IMR-90 (cell line): ENCODE measurements around the gene PLD5. TPM values are rescaled to one million over a fixed set of nuclear protein-coding genes. Genes with fewer than 3 reads are reported as not detected.

Source experiments
- ATAC-seq: fragments of 200-7000 bp; cut with Tn5 transposase; 2 replicates; pipeline ENCODE4 v1.9.1; 2020; ENCODE audit warnings: low read depth, mild to moderate bottlenecking, moderate library complexity
- BruUV-seq: library from RNA; stranded (reverse); fragments of 400-500 nt; replicated peaks from 2 replicates; lab custom pipeline; 2021; lab: Mats Ljungman, UMichigan
- CTCF ChIA-PET: fragments of 300-600 bp; formaldehyde crosslinking; extraction: SDS; loops from one replicate; lab custom pipeline; 2021; ENCODE audit warnings: antibody characterized with exemption; lab: Yijun Ruan, JAX
- POLR2A ChIA-PET: fragments of 300-600 bp; sonication (Branson Sonifier 250); formaldehyde crosslinking; loops from one replicate; lab custom pipeline; 2022; ENCODE audit warnings: antibody characterized with exemption; ENCODE audit not compliant: unreplicated experiment; lab: Charles Lee
- DNase-seq: peaks from one replicate; pipeline ENCODE4 v3.0.0; 2013
- H2AFZ ChIP-seq: replicated peaks from 2 replicates; pipeline ENCODE3; 2013; ENCODE audit warnings: low read length, mild to moderate bottlenecking; ENCODE audit not compliant: poor library complexity
- H2AK5ac ChIP-seq: 2 replicates; pipeline ENCODE4 v1.6.1; 2013; ENCODE audit warnings: low read depth, low read length, inconsistent platforms
- H2AK9ac ChIP-seq: replicated peaks from 2 replicates; pipeline ENCODE3; 2013; ENCODE audit warnings: mild to moderate bottlenecking, low read depth, low read length, moderate library complexity; ENCODE audit not compliant: poor library complexity
- H2BK120ac ChIP-seq: 2 replicates; pipeline ENCODE4 v1.6.1; 2013; ENCODE audit warnings: low read depth, low read length, inconsistent platforms
- H2BK15ac ChIP-seq: 3 replicates; pipeline ENCODE4 v1.6.1; 2013; ENCODE audit warnings: low read depth, low read length, inconsistent platforms
- H2BK20ac ChIP-seq: 2 replicates; pipeline ENCODE4 v1.6.1; 2013; ENCODE audit warnings: low read depth, mild to moderate bottlenecking, inconsistent platforms, low read length, moderate library complexity
- H2BK5ac ChIP-seq: 2 replicates; pipeline ENCODE4 v1.6.1; 2013; ENCODE audit warnings: mild to moderate bottlenecking, low read depth, low read length, inconsistent platforms; ENCODE audit not compliant: poor library complexity, severe bottlenecking
- H3K14ac ChIP-seq: replicated peaks from 2 replicates; pipeline ENCODE4 v1.6.1; 2013; ENCODE audit warnings: low read depth, low read length, inconsistent platforms
- H3K18ac ChIP-seq: 2 replicates; pipeline ENCODE4 v1.6.1; 2013; ENCODE audit warnings: low read depth, low read length, control low read depth
- H3K23ac ChIP-seq: 2 replicates; pipeline ENCODE4 v1.6.1; 2013; ENCODE audit warnings: low read depth, low read length, inconsistent platforms
- H3K27ac ChIP-seq: 2 replicates; pipeline ENCODE4 v1.5.1; 2013; ENCODE audit warnings: mild to moderate bottlenecking, control low read depth, low read length; ENCODE audit not compliant: insufficient read depth
- H3K27me3 ChIP-seq: 2 replicates; pipeline ENCODE4 v1.6.1; 2013; ENCODE audit warnings: low read length; ENCODE audit not compliant: control insufficient read depth, insufficient read depth
- H3K36me3 ChIP-seq: 2 replicates; pipeline ENCODE4 v1.6.1; 2013; ENCODE audit warnings: low read length, mixed read lengths; ENCODE audit not compliant: control insufficient read depth, insufficient read depth
- H3K4ac ChIP-seq: 2 replicates; pipeline ENCODE4 v1.6.1; 2013; ENCODE audit warnings: low read depth, low read length, inconsistent platforms
- H3K4me1 ChIP-seq: 2 replicates; pipeline ENCODE4 v1.6.1; 2013; ENCODE audit warnings: low read length, mixed read lengths; ENCODE audit not compliant: control insufficient read depth, insufficient read depth
- H3K4me2 ChIP-seq: 2 replicates; pipeline ENCODE4 v1.6.1; 2013; ENCODE audit warnings: low read depth, mild to moderate bottlenecking, control low read depth, low read length, moderate library complexity
- H3K4me3 ChIP-seq: 2 replicates; pipeline ENCODE4 v1.5.1; 2013; ENCODE audit warnings: low read depth, mild to moderate bottlenecking, control low read depth, low read length, moderate library complexity; ENCODE audit not compliant: insufficient read depth
- H3K56ac ChIP-seq: 2 replicates; pipeline ENCODE4 v1.6.1; 2013; ENCODE audit warnings: low read length, inconsistent platforms; ENCODE audit not compliant: insufficient read depth; ENCODE audit errors: extremely low read depth
- H3K79me1 ChIP-seq, 2 experiments: 2 replicates each; pipeline ENCODE4 v1.6.1; 2013; ENCODE audit warnings: low read length in 2 of 2, inconsistent platforms in 1 of 2, low read depth in 1 of 2
- H3K9ac ChIP-seq: 2 replicates; pipeline ENCODE4 v1.6.1; 2013; ENCODE audit warnings: low read depth, low read length, control low read depth
- H3K9me1 ChIP-seq: 2 replicates; pipeline ENCODE4 v1.6.1; 2013; ENCODE audit warnings: low read length, inconsistent platforms; ENCODE audit not compliant: insufficient read depth
- H3K9me3 ChIP-seq: 2 replicates; pipeline ENCODE4 v1.6.1; 2013; ENCODE audit warnings: low read length; ENCODE audit not compliant: control insufficient read depth, insufficient read depth
- H4K20me1 ChIP-seq: 2 replicates; pipeline ENCODE4 v1.6.1; 2013; ENCODE audit warnings: low read length, inconsistent platforms; ENCODE audit not compliant: insufficient read depth
- H4K5ac ChIP-seq: 2 replicates; pipeline ENCODE4 v1.6.1; 2013; ENCODE audit warnings: mild to moderate bottlenecking, low read depth, low read length, control low read depth
- H4K8ac ChIP-seq, 2 experiments: 2 replicates each; pipeline ENCODE4 v1.6.1; 2013; ENCODE audit warnings: low read depth in 2 of 2, low read length in 2 of 2, control low read depth in 1 of 2, inconsistent platforms in 1 of 2
- H4K91ac ChIP-seq: 2 replicates; pipeline ENCODE4 v1.6.1; 2013; ENCODE audit warnings: low read depth, low read length, inconsistent platforms; ENCODE audit not compliant: insufficient read depth
- BHLHE40 ChIP-seq: fragments of 150-350 bp; IDR thresholded peaks from 2 replicates; pipeline ENCODE4 v1.6.1; 2016; ENCODE audit warnings: mild to moderate bottlenecking, low read depth, low read length
- CEBPB ChIP-seq: IDR thresholded peaks from 2 replicates; pipeline ENCODE4 v1.6.1; 2012; ENCODE audit warnings: low read depth, low read length, improper control_type of control experiment
- CHD1 ChIP-seq: IDR thresholded peaks from 2 replicates; pipeline ENCODE4 v1.6.1; 2012; ENCODE audit warnings: low read depth, low read length, improper control_type of control experiment
- CTCF ChIP-seq: conservative IDR thresholded peaks from 2 replicates; pipeline ENCODE4 v1.5.1; 2012; ENCODE audit warnings: mild to moderate bottlenecking, low read depth, low read length, improper control_type of control experiment
- ELK1 ChIP-seq: fragments of 150-350 bp; IDR thresholded peaks from 2 replicates; pipeline ENCODE4 v1.6.1; 2016; ENCODE audit warnings: low read depth, mild to moderate bottlenecking, low read length, moderate library complexity, borderline replicate concordance
- FOS ChIP-seq: fragments of 150-350 bp; IDR thresholded peaks from 2 replicates; pipeline ENCODE4 v1.6.1; 2016; ENCODE audit warnings: low read depth, low read length
- MAFK ChIP-seq: IDR thresholded peaks from 2 replicates; pipeline ENCODE4 v1.6.1; 2012; ENCODE audit warnings: low read depth, low read length, improper control_type of control experiment
- MAZ ChIP-seq: IDR thresholded peaks from 2 replicates; pipeline ENCODE4 v1.6.1; 2012; ENCODE audit warnings: low read depth, mild to moderate bottlenecking, low read length, improper control_type of control experiment, moderate library complexity, borderline replicate concordance
- MXI1 ChIP-seq: IDR thresholded peaks from 2 replicates; pipeline ENCODE4 v1.6.1; 2012; ENCODE audit warnings: low read depth, mild to moderate bottlenecking, low read length, moderate library complexity, borderline replicate concordance
- NFE2L2 ChIP-seq: fragments of 150-350 bp; IDR thresholded peaks from 2 replicates; pipeline ENCODE4 v1.6.1; 2016; ENCODE audit warnings: low read depth, mild to moderate bottlenecking, low read length
- POLR2A ChIP-seq: IDR thresholded peaks from 2 replicates; pipeline ENCODE4 v1.6.1; 2012; ENCODE audit warnings: mild to moderate bottlenecking, low read depth, low read length
- RAD21 ChIP-seq: IDR thresholded peaks from 2 replicates; pipeline ENCODE4 v1.6.1; 2012; ENCODE audit warnings: low read length, improper control_type of control experiment
- RCOR1 ChIP-seq: IDR thresholded peaks from 2 replicates; pipeline ENCODE4 v1.6.1; 2012; ENCODE audit warnings: mild to moderate bottlenecking, low read length, improper control_type of control experiment; ENCODE audit not compliant: insufficient replicate concordance
- RFX5 ChIP-seq: IDR thresholded peaks from 2 replicates; pipeline ENCODE4 v1.8.0; 2012; ENCODE audit warnings: low read depth, mild to moderate bottlenecking, low read length, moderate library complexity
- SMC3 ChIP-seq: fragments of 150-350 bp; IDR thresholded peaks from 2 replicates; pipeline ENCODE4 v1.6.1; 2016; ENCODE audit warnings: low read depth, mild to moderate bottlenecking, antibody characterized with exemption, low read length, moderate library complexity
- USF2 ChIP-seq: fragments of 150-350 bp; IDR thresholded peaks from 2 replicates; pipeline ENCODE4 v1.6.1; 2017; ENCODE audit warnings: mild to moderate bottlenecking, antibody characterized with exemption, low read length, low read depth
- WGBS, 2 experiments: methylation state at CpG; one replicate each; pipeline versions ENCODE4 v1.1.5 to v1.1.7; 2013; ENCODE audit warnings: missing lambda C conversion rate in 2 of 2; ENCODE audit not compliant: insufficient read length in 1 of 2; ENCODE audit errors: extremely low coverage in 2 of 2; 5-methylcytosine and 5-hydroxymethylcytosine counted together
- dilution Hi-C: fragments of 300-500 bp; cut with HindIII; formaldehyde crosslinking; loops from one replicate; pipeline ENCODE4 v1.14.3; 2018; ENCODE audit warnings: low sequenced_read_pairs; ENCODE audit not compliant: unreplicated experiment
- in situ Hi-C: fragments of 300-500 bp; cut with MboI; formaldehyde crosslinking; loops from 3 replicates; pipeline ENCODE4 v1.14.3; 2019; ENCODE audit warnings: low sequenced_read_pairs, inconsistent platforms, mixed read lengths
- intact Hi-C: fragments of 100-400 bp; cut with micrococcal nuclease; formaldehyde crosslinking; loops from 2 replicates; pipeline ENCODE4 v1.10.0; 2022
- polyA plus RNA-seq, 3 experiments: library from polyadenylated mRNA; depleted of rRNA; stranded (reverse); fragments of >200 nt; gene quantifications; 2 replicates each; pipeline ENCODE4 v1.2.3, GENCODE V29; 2012; ENCODE audit warnings: low replicate concordance in 1 of 3
- total RNA-seq: library from RNA; depleted of rRNA; stranded (reverse); fragments of >200 nt; gene quantifications from 2 replicates; pipeline ENCODE4 v1.2.3, GENCODE V29; 2012

Gene PLD5
- total and polyA plus RNA-seq, 2 of the 4 experiments (the other 2 are of a cell fraction) = not detected

- H2BK5ac ChIP-seq = no peak overlapping the region
- no peak overlapping the region for H3K56ac ChIP-seq
- H3K9ac ChIP-seq = no peak overlapping the region
- dilution Hi-C loops = no loop called here
- no peak overlapping the region for H4K91ac ChIP-seq
- ChIA-PET POLR2A (no interaction called here), CTCF (no interaction called here)
- H2BK20ac ChIP-seq = no peak overlapping the region
- H4K8ac ChIP-seq = no peak overlapping the region
- no peaks in the 10 kb centered on the region for H3K9me1 ChIP-seq
- no peak overlapping the region for H3K14ac ChIP-seq
- no peak for TF ChIP-seq CEBPB
- no peak for TF ChIP-seq POLR2A
- no peak for TF ChIP-seq MAZ
- TF ChIP-seq ELK1 = no peak
- TF ChIP-seq RFX5 = no peak
- no peak for TF ChIP-seq NFE2L2
- no peak for TF ChIP-seq MXI1
- no peak for TF ChIP-seq FOS
- no peak for TF ChIP-seq CHD1
- TF ChIP-seq SMC3 = no peak
- no peak for TF ChIP-seq CTCF
- no peak for TF ChIP-seq USF2
- TF ChIP-seq RCOR1 = no peak
- no peak for TF ChIP-seq RAD21
- TF ChIP-seq MAFK = no peak
- TF ChIP-seq BHLHE40 = no peak
- no peaks in the 10 kb centered on the region for H3K79me1 ChIP-seq
- no peaks in the 10 kb centered on the region for H3K27me3 ChIP-seq
- in situ Hi-C loops = no loop called here
- H2AFZ ChIP-seq = no peak overlapping the region
- intact Hi-C loops = no loop called here
- no peak overlapping the region for H4K5ac ChIP-seq
- no peak overlapping the region for H2AK9ac ChIP-seq
- H3K4me3 ChIP-seq = no peak overlapping the region
- no peak overlapping the region for H3K18ac ChIP-seq
- H2AK5ac ChIP-seq = no peak overlapping the region
- H3K4ac ChIP-seq = no peak overlapping the region
- no peak for DNase-seq
- BruUV-seq = no TSS peak
- H3K4me1 ChIP-seq = no peaks in the 10 kb centered on the region
- no peak overlapping the region for H3K27ac ChIP-seq
- no peak overlapping the region for H2BK15ac ChIP-seq
- peaks cover 19% of the 10 kb centered on the region for H3K9me3 ChIP-seq
- no peak overlapping the region for H3K4me2 ChIP-seq
- no peak overlapping the region for H2BK120ac ChIP-seq
- no peak for ATAC-seq
- no peaks in the 10 kb centered on the region for H4K20me1 ChIP-seq
- no peaks in the 10 kb centered on the region for H3K36me3 ChIP-seq
- H3K23ac ChIP-seq = no peak overlapping the region
- 40% methylated on average over 1 of the region's 4 CpGs; no CpG with 5 or more reads in 1 of the 2 experiments for WGBS, 2 experiments
These were observed 308.1 kb downstream of the PLD5 start for GRCh38 chr1:242216368-242216767.
